GM12878 (cell line): ENCODE measurements around the gene MYLK4.
"Not testable (repeated sequence)": the region's sequence is repeated elsewhere in the genome, so short reads cannot be mapped to it uniquely, and the experiment has no call there.

Experiments used
- EGR1 ChIP-seq, 2 experiments: IDR thresholded peaks; 1 replicate in 1 of 2; 2 replicates in 1 of 2; pipeline ENCODE4 v1.6.1; 2011 to 2012; ENCODE audit warnings: low read depth in 2 of 2, low read length in 2 of 2, borderline replicate concordance in 1 of 2, mild to moderate bottlenecking in 1 of 2, moderate library complexity in 1 of 2
- RCOR1 ChIP-seq: conservative IDR thresholded peaks from 2 replicates; pipeline ENCODE4 v1.6.1; 2012; ENCODE audit warnings: low read depth, low read length, improper control_type of control experiment
- RELA ChIP-seq: fragments of 450-650 bp; IDR thresholded peaks from 2 replicates; pipeline ENCODE4 v1.8.0; 2014; ENCODE audit warnings: borderline replicate concordance; ENCODE audit not compliant: partially characterized antibody
- RFX5 ChIP-seq: IDR thresholded peaks from 2 replicates; pipeline ENCODE4 v1.6.1; 2011; ENCODE audit warnings: low read depth, low read length, improper control_type of control experiment
- SMC3 ChIP-seq: IDR thresholded peaks from 2 replicates; pipeline ENCODE4 v1.6.1; 2011; ENCODE audit warnings: low read length, improper control_type of control experiment, borderline replicate concordance
- SUZ12 ChIP-seq: fragments of 200-600 bp; sonication (generic); IDR thresholded peaks from one replicate; pipeline ENCODE4 v1.6.1; 2018; ENCODE audit warnings: antibody characterized with exemption, mild to moderate bottlenecking; ENCODE audit not compliant: unreplicated experiment
- ZNF24 ChIP-seq: fragments of 450-650 bp; IDR thresholded peaks from 2 replicates; pipeline ENCODE4 v1.6.1; 2017; ENCODE audit warnings: antibody characterized with exemption, mild to moderate bottlenecking
- TF ChIP-seq, protein P1 (sequence below), 3 experiments: IDR thresholded peaks in 2 of 3; conservative IDR thresholded peaks in 1 of 3; 2 replicates each; pipeline ENCODE4 v1.5.1; 2011; ENCODE audit warnings: low read depth in 3 of 3, low read length in 3 of 3, mild to moderate bottlenecking in 3 of 3, control low read depth in 2 of 3, moderate library complexity in 2 of 3, inconsistent platforms in 1 of 3, mixed read lengths in 1 of 3; ENCODE audit not compliant: control insufficient read depth in 2 of 3, insufficient read depth in 1 of 3; ENCODE audit errors: extremely low read depth in 1 of 3

DNA sequence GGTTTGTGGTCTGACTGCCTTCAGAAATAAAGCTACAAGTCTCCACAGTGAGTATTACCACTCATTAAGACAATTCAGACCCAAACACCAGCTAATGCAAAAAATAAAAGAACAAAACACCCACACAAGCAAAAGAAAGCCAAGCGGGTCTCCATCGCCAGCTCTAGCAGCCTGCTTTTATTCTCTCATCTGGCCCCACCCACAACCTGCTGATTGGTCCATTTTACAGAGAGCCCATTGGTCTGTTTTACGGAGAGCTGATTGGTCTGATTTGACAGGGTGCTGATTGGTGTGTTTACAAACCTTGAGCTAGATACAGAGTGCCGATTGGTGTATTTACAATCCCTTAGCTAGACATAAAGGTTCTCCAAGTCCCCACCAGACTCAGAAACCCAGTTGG lies 12.1 kb upstream of the MYLK4 start:
- not testable (repeated sequence) for TF ChIP-seq SMC3; SUZ12; RCOR1; ZNF24; EGR1 (IDR thresholded peaks at IDR 0.05; ENCODE audit: borderline replicate concordance in 1 of 2, low read depth in 2 of 2, low read length in 2 of 2); RFX5; RELA
- TF ChIP-seq, protein P1, sequence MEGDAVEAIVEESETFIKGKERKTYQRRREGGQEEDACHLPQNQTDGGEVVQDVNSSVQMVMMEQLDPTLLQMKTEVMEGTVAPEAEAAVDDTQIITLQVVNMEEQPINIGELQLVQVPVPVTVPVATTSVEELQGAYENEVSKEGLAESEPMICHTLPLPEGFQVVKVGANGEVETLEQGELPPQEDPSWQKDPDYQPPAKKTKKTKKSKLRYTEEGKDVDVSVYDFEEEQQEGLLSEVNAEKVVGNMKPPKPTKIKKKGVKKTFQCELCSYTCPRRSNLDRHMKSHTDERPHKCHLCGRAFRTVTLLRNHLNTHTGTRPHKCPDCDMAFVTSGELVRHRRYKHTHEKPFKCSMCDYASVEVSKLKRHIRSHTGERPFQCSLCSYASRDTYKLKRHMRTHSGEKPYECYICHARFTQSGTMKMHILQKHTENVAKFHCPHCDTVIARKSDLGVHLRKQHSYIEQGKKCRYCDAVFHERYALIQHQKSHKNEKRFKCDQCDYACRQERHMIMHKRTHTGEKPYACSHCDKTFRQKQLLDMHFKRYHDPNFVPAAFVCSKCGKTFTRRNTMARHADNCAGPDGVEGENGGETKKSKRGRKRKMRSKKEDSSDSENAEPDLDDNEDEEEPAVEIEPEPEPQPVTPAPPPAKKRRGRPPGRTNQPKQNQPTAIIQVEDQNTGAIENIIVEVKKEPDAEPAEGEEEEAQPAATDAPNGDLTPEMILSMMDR (IDR thresholded peaks at IDR 0.05 in 2 of 3, conservative IDR thresholded peaks at IDR 0.05 in 1 of 3; ENCODE audit: control insufficient read depth in 2 of 3, extremely low read depth in 1 of 3, insufficient read depth in 1 of 3, low read depth in 3 of 3, low read length in 3 of 3) = not testable (repeated sequence)
